SH-SY5Y (cell line): ENCODE results near the gene EIF5.

Experiments
- GATA2 ChIP-seq: IDR thresholded peaks from 2 replicates; pipeline ENCODE4 v1.6.1; 2011; ENCODE audit warnings: mild to moderate bottlenecking, low read depth, low read length
- GATA3 ChIP-seq: IDR thresholded peaks from 2 replicates; pipeline ENCODE4 v1.6.1; 2011; ENCODE audit warnings: low read depth, mild to moderate bottlenecking, low read length, moderate library complexity

The EIF5 gene

DNA sequence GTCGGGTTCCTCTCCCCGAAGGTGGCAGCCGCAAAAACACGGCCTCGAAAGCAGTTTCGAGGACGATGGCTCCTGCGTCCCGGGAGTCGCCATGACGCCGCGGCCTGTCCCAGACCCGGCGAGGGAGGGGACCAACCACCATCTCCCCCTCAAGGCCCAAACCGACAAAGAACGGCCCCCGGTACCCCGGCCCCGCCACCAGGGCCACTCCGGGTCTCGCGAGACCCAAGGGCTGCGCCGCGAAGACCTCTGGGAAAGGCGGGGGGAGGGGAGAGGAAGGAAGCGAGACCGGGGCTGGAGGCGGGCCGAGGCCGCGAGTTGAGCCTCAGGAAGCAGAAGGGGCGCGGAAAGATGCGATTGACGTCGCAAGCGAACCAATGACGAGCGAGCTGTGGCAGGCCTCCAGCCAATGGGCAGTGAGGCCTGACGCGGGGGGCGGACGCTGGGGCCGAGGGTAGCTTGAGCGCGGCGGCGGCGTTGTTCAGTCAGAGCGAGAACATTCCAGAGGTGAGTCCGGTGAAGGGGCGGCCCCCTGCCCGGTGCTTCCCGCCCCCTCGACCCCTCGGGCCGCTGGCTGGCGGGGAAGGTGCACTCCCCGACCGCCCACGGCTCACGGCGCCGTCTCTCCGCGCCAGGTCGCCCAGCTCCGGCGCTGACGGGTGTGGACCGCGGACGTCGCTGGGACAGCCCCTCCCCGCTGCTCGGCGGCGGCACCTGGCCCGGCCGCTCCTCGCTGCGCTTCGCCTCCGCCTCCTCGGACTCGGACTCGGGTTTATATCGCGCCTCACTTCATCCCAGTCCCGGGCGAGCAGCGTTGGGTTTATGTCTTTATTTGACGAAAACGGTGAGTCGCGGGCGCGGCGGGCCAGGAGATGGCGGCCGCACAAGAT lies at the start of gene EIF5:
Gene EIF5, plus strand, starts transcription at position 484 of the 890 bp plus-strand sequence. CDS start 1,624 bp downstream, outside the sequence.
- TF ChIP-seq GATA2 (no peak), GATA3 (no peak)

- no peak for TF ChIP-seq GATA3
- TF ChIP-seq GATA2, result no peak
These were observed 49.2 kb upstream of the EIF5 start for GRCh38 chr14:103284574-103285467.

DNA sequence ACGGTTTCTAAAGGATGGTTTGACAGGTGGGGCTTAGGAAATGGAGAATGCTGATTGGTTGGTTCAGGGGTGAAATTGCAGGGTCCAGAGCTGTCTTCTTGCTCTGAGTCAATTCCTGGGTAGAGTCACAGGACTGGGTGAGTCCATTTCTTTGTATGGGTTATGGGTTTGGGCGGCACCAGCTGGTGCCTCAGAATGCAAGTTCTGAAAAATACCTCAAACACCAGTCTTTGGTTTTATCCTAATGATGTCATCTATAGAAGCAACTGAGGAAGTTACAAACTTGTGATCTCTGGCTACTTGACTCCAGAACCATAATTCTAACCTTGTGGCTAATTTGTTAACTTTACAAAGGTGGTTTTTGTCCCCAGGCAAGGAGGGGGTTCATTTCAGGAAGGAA lies 47.6 kb upstream of the EIF5 start:
- TF ChIP-seq GATA3, result no peak
- TF ChIP-seq GATA2, result no peak

DNA sequence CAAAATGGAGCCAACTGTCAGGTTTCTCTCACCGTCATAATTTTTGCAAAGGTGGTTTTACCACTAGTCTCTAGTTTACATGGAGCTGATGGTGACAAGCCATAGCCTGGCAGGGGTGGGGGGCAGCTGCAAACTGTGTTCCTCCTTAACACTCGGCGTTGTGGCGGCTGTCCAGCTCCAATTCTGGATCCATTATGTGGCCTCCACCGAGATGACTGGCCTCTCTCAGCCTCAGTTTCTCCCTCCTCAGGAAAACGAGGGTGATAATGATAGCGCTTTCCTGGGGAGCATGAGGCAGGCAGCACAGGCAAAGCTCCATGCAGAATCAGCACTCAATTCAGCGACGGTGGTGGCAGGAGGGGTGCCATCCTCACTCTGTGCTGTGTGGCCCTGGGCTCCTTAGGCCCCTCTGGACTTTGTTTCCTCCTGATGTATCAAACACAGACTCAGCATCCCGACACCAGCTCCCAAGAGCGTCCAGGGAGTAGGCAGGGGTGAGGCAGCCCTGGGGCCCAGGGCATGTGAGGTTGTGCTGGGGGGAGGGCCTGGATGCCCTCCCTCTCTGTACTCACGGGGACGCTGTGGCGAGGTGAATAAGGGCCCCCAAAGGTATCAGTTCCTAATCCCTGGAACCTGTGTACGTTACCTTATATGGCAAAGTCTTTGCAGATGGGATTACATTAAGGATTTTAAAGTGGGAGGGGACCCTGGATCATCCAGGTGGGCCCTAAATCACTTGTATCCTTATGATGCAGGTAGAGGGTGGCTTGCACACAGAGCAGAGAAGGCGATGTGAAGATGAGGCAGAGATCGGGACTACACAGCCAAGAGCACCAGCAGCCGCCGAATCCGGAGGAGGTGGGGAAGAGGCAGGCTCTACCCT lies 46.8 kb upstream of the EIF5 start:
- no peak for TF ChIP-seq GATA2
- no peak for TF ChIP-seq GATA3

- TF ChIP-seq GATA2 (peak; percentile 40; the same call in 1 of the 2 replicates), GATA3 (no peak)
These were observed 45.8 kb upstream of the EIF5 start for GRCh38 chr14:103288076-103288766.

DNA sequence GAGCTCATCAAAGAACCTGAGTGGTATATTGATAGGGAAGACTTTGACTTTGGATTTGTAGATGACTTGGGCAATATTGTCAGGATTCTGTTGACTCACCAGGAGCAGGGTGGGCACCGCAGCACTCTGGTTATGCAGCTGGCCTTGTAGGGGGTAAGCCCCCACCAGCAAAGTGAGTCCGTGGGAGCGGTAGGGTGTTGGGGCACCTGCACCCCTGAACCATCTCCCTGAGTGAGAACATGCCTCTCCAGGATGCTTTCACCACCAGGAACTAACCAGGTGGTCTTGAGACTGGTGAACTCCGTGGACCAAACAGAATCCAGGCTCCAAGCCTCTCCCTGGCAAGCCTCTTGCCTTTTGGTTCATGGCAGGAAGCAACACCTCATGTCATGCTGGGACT lies 44.0 kb upstream of the EIF5 start:
- no peak for TF ChIP-seq GATA2
- no peak for TF ChIP-seq GATA3

DNA sequence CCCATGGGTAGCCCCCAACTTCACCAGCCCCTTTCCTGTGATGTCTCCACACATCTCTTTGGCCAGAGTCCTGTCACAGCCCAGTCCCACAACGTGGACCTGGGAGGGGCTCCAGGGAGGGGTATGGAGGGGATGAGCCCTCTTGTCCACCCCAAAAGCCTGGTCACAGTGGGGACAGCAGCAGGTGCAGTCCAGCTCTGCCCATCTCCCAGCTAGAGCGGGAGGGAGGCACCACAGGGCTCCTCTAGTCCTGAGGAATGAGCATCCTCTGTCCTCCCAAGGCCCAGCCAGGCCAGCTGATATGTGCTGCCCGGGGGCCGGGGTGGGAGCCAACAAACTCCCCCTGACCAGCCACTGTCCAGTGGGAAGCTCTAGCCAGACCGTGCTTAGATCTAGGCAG lies 43.5 kb upstream of the EIF5 start:
- no peak for TF ChIP-seq GATA3

DNA sequence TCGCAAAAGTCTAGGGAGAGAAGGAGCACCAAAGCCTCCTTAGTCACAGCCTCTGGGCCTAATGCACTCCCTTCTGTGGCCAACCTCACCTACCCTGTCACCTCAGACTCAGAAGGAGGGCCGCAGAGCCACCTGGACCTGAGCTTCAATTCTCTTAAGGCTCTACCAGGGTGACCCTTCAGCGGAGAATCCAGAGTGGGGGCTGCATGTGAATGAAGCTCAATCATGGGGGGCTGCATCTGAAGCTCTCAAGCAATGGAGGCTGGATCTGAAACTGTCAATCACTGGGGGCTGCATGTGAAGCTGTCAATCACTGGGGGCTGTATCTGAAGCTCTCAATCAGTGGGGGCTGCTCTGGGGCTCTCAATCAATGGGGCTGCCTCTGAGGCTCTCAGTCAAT lies 43.1 kb upstream of the EIF5 start:
- no peak for TF ChIP-seq GATA2
- TF ChIP-seq GATA3, result no peak

GRCh38 chr14:103292426-103293374 lies 41.3 kb upstream of the EIF5 start:
- TF ChIP-seq GATA2 (no peak), GATA3 (no peak)

DNA sequence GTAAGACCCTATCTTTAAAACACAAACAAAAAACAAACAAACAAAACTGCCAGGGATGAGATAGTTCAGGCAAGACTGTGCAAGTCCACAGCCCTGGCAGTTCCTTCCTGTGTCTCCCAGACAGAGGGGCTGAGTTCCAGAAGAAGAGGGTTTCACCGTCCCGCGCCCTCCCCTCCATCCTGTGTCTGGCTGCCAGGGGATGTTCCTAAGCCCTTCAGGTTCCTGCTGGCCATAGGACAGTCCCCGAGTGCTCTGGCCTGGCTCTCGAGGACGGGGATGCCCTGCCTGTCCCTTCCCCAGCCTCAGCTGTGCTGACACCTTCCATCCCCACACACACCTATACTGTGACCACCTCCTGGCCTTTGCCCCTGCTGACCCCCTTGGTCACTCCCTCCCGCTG lies 40.6 kb upstream of the EIF5 start:
- TF ChIP-seq GATA2 (no peak), GATA3 (no peak)

GRCh38 chr14:103294091-103294490 lies 39.9 kb upstream of the EIF5 start:
- TF ChIP-seq GATA2, result no peak

DNA sequence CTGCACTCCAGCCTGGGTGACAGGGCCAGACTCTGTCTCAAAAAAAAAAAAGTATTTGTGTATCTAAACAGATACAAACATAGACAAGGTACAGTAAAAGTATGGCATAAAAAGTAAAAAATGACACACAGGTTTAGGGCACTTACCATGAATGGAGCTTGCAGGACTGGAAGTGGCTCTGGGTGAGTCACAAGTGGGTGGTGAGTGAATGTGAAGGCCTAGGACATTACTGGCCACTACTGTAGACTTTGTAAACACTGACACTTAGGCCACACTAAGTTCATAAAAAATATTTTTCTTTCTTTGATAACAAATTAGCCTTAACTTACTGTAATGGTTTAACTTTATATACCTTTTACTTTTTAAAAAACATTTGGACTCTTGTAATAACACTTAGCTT lies 38.0 kb upstream of the EIF5 start:
- no peak for TF ChIP-seq GATA3
